Endothelial cell of umbilical vein (primary cell): ENCODE measurements around the gene PTX3. TPM values are rescaled to one million over a fixed set of nuclear protein-coding genes. Genes with fewer than 3 reads are reported as not detected.

ENCODE experiments used
- BruUV-seq: library from RNA; stranded (reverse); fragments of 400-500 nt; replicated peaks from 2 replicates; lab custom pipeline; 2021; lab: Mats Ljungman, UMichigan
- CTCF ChIA-PET: fragments of 300-600, 350-600 bp; sonication (Branson Sonifier 250); formaldehyde crosslinking; loops from one replicate; lab custom pipeline; 2021; ENCODE audit warnings: antibody characterized with exemption, inconsistent platforms; lab: Charles Lee
- POLR2A ChIA-PET: fragments of 300-600, 350-600 bp; sonication (Branson Sonifier 250); formaldehyde crosslinking; loops from one replicate; lab custom pipeline; 2021; ENCODE audit warnings: antibody characterized with exemption, inconsistent platforms; lab: Charles Lee
- DNase-seq: peaks from one replicate; pipeline ENCODE4 v3.0.0-alpha.2; 2011; ENCODE audit warnings: low read depth, low spot score
- FAIRE-seq: peaks from 2 replicates; lab custom pipeline; 2011; peaks lifted over from hg19 to GRCh38; lab: Jason Lieb, UNC
- H2AFZ ChIP-seq: 2 replicates; pipeline ENCODE4 v1.6.0; 2012; ENCODE audit warnings: low read depth, low read length, control low read depth, inconsistent platforms
- H3K27ac ChIP-seq: 2 replicates; pipeline ENCODE4 v1.5.1; 2011; ENCODE audit warnings: low read depth, mild to moderate bottlenecking, control low read depth, low read length, moderate library complexity; ENCODE audit not compliant: insufficient read depth
- H3K27me3 ChIP-seq, 2 experiments: 2 replicates each; pipeline versions ENCODE4 v1.6.0 to v1.6.1; 2011; ENCODE audit warnings: low read length in 2 of 2, mixed read lengths in 1 of 2; ENCODE audit not compliant: control insufficient read depth in 2 of 2, insufficient read depth in 2 of 2
- H3K36me3 ChIP-seq, 2 experiments: 2 replicates in 1 of 2; 3 replicates in 1 of 2; pipeline ENCODE4 v1.5.1; 2011; ENCODE audit warnings: low read length in 2 of 2, mild to moderate bottlenecking in 1 of 2, moderate library complexity in 1 of 2; ENCODE audit not compliant: control insufficient read depth in 2 of 2, insufficient read depth in 2 of 2; ENCODE audit errors: extremely low read depth in 1 of 2
- H3K4me1 ChIP-seq: 3 replicates; pipeline ENCODE4 v1.5.1; 2011; ENCODE audit warnings: mild to moderate bottlenecking, low read length; ENCODE audit not compliant: control insufficient read depth, insufficient read depth; ENCODE audit errors: extremely low read depth
- H3K4me2 ChIP-seq: 2 replicates; pipeline ENCODE4 v1.6.1; 2011; ENCODE audit warnings: low read length, control low read depth, mixed read lengths; ENCODE audit not compliant: insufficient read depth
- H3K4me3 ChIP-seq, 3 experiments: fragments of 200-600 bp in 1 of 3; sonication (generic), shearing (Covaris generic) in 1 of 3; replicated peaks in 1 of 3; 2 replicates each; pipeline ENCODE4 v1.5.1; 2011 to 2016; ENCODE audit warnings: control low read depth in 3 of 3, low read length in 3 of 3, mild to moderate bottlenecking in 2 of 3, inconsistent platforms in 1 of 3, low read depth in 1 of 3, moderate library complexity in 1 of 3; ENCODE audit not compliant: insufficient read depth in 1 of 3
- H3K79me2 ChIP-seq: 2 replicates; pipeline ENCODE4 v1.6.0; 2012; ENCODE audit warnings: low read length, inconsistent platforms; ENCODE audit not compliant: control insufficient read depth, insufficient read depth
- H3K9ac ChIP-seq: replicated peaks from 2 replicates; pipeline ENCODE3; 2011; ENCODE audit warnings: low read length, control low read depth; ENCODE audit not compliant: insufficient read depth; ENCODE audit errors: extremely low read depth
- H3K9me1 ChIP-seq: replicated peaks from 3 replicates; pipeline ENCODE4 v1.6.0; 2011; ENCODE audit warnings: mild to moderate bottlenecking, low read length; ENCODE audit not compliant: control insufficient read depth, insufficient read depth; ENCODE audit errors: extremely low read depth
- H3K9me3 ChIP-seq: replicated peaks from 2 replicates; pipeline ENCODE4 v1.5.1; 2012; ENCODE audit warnings: low read length, inconsistent platforms; ENCODE audit not compliant: control insufficient read depth, insufficient read depth
- H4K20me1 ChIP-seq: replicated peaks from 2 replicates; pipeline ENCODE3; 2011; ENCODE audit warnings: mild to moderate bottlenecking, low read length; ENCODE audit not compliant: control insufficient read depth, insufficient read depth; ENCODE audit errors: extremely low read depth
- CTCF ChIP-seq, 2 donors: IDR thresholded peaks; 1 replicate in 1 of 2; 2 replicates in 1 of 2; pipeline ENCODE4 v1.5.1; 2011; ENCODE audit warnings: low read length in 2 of 2, mild to moderate bottlenecking in 2 of 2, moderate library complexity in 2 of 2, control low read depth in 1 of 2, inconsistent platforms in 1 of 2, low read depth in 1 of 2; ENCODE audit not compliant: insufficient read depth in 1 of 2; ENCODE audit errors: extremely low read depth in 1 of 2
- EZH2 ChIP-seq: IDR thresholded peaks from 2 replicates; pipeline ENCODE4 v1.6.1; 2012; ENCODE audit warnings: borderline replicate concordance, low read depth, mild to moderate bottlenecking, moderate library complexity, low read length, inconsistent platforms; ENCODE audit not compliant: severe bottlenecking
- GATA2 ChIP-seq: IDR thresholded peaks from 2 replicates; pipeline ENCODE4 v1.7.0; 2011; ENCODE audit warnings: low read depth, mild to moderate bottlenecking, moderate library complexity, mixed read lengths, low read length; ENCODE audit not compliant: insufficient read length, insufficient read depth
- POLR2AphosphoS5 ChIP-seq: IDR thresholded peaks from 2 replicates; pipeline ENCODE4 v1.6.1; 2012; ENCODE audit warnings: low read depth, mild to moderate bottlenecking, control low read depth, low read length, moderate library complexity; ENCODE audit not compliant: insufficient read depth
- dilution Hi-C: fragments of 300-500 bp; cut with MboI; formaldehyde crosslinking; loops from one replicate; pipeline ENCODE4 v1.15.0; 2019; ENCODE audit warnings: low sequenced_read_pairs; ENCODE audit not compliant: extremely low pct_ligation_motif_present
- intact Hi-C: fragments of 100-400 bp; cut with micrococcal nuclease; formaldehyde crosslinking; loops from one replicate; pipeline ENCODE4 v1.10.0; 2022
- polyA plus RNA-seq, 4 experiments: library from polyadenylated mRNA; depleted of rRNA in 3 of 4; stranded (reverse) in 3 of 4; unstranded in 1 of 4; fragments of >200 nt; gene quantifications; 2 replicates each; pipeline versions ENCODE4 v1.2.1 to v1.2.3, GENCODE V29; 2011 to 2012; ENCODE audit warnings: missing spikeins in 1 of 4
- total RNA-seq: library from RNA; stranded (reverse); gene quantifications from 2 replicates; pipeline ENCODE4 v1.2.3, GENCODE V29; 2021

PTX3 gene
- total and polyA plus RNA-seq, 2 donors (not counting 3 experiments of a cell fraction or from before 2014, with no cell fraction given) = 122 to 172 TPM

DNA sequence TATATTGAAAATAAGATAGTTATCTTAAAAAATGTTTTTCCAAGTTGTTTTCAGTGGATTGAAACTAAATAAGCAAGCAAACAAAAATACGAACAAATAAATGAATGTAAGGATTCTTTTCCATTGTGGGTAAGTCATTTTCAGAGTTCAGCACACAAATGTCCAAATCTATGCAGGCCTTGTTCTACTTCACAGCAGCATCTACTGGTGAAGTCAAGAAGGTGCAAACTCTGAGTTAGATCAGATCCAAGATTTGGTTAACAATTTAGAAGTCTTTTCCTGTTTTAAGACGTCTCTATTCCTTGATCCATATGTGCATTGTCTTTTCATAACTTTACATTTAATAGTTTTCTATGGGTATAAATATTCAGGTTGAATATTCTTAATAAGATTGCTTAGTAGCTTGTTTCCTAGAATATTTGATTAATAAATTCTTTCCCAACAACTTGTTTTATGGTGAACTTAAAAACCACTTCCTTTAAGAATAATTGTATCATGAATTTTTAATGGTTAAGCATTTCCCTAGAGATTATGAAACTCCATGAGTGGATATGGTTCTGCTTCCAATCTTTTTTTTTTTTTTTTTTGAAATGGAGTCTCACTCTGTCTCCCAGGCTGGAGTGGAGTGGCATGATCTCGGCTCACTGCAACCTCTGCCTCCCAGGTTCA is 10.5 kb downstream of the PTX3 start:
- Histone ChIP-seq H3K27me3 (no peaks in the 10 kb centered on the region), H3K4me3 (no peak overlapping the region), H3K9ac (peak overlapping the region; percentile 6), H4K20me1 (no peaks in the 10 kb centered on the region), H3K4me2 (no peak overlapping the region), H3K27ac (no peak overlapping the region), H2AFZ (no peak overlapping the region), H3K9me3 (no peaks in the 10 kb centered on the region), H3K36me3 (peaks cover 0 to 15% of the 10 kb centered on the region in 2 experiments), H3K79me2 (peaks cover 19% of the 10 kb centered on the region), H3K9me1 (no peaks in the 10 kb centered on the region), H3K4me1 (peaks cover 34% of the 10 kb centered on the region)
- CTCF ChIA-PET = interaction anchor here (1.2 to 4.0 kb wide), 4 partner anchors 17 to 242 kb away, joined by 3 to 34 read pairs (median 4); no protein-coding TSS in a partner anchor
- POLR2A ChIA-PET = no interaction called here
- intact Hi-C loops = loop anchor here (1.0 to 5.0 kb wide), 3 partner anchors 125 to 243 kb away; no protein-coding TSS in a partner anchor
- TF ChIP-seq EZH2 (no peak), POLR2AphosphoS5 (no peak), CTCF (IDR thresholded peaks at IDR 0.05; ENCODE audit: extremely low read depth in 1 of 2, insufficient read depth in 1 of 2, low read depth in 1 of 2, low read length in 2 of 2) (peak; percentile 47 to 54), GATA2 (peak; percentile 65)
- no TSS peak for BruUV-seq
- peak; percentile 82 for FAIRE-seq
- dilution Hi-C loops = no loop called here
- DNase-seq = peak; percentile 67
